Spleen (tissue), 7 donors: Measurements from ENCODE around the gene RAB44.

Source experiments
- POLR2A ChIP-seq, 3 donors: fragments of 450-650 bp; IDR thresholded peaks; one replicate each; pipeline ENCODE4 v1.5.1; 2017; ENCODE audit warnings: antibody characterized with exemption in 3 of 3, mild to moderate bottlenecking in 1 of 3
- POLR2AphosphoS5 ChIP-seq, 3 donors: sonication (generic); formaldehyde crosslinking; IDR thresholded peaks; one replicate each; pipeline ENCODE4 v1.5.1; 2017; ENCODE audit warnings: antibody characterized with exemption in 3 of 3
- TF ChIP-seq, protein P1 (sequence below), 11 experiments: fragments of 200-600 bp in 7 of 11; fragments of 450-650 bp in 4 of 11; sonication (generic) in 4 of 11; IDR thresholded peaks in 8 of 11; conservative IDR thresholded peaks in 3 of 11; 1 replicate in 7 of 11; 2 replicates in 4 of 11; pipeline versions ENCODE4 v1.4.0 to v1.8.0; 2016 to 2021; ENCODE audit warnings: antibody characterized with exemption in 11 of 11, inconsistent platforms in 4 of 11, mild to moderate bottlenecking in 1 of 11
- donor health status: DM: no; HTN: no; CAD: no; lungs with moderate emphysema.
- donor health status: DM: no; HTN: no; CAD: no.
- donor health status: DM: no; HTN: no; CAD: no.

DNA sequence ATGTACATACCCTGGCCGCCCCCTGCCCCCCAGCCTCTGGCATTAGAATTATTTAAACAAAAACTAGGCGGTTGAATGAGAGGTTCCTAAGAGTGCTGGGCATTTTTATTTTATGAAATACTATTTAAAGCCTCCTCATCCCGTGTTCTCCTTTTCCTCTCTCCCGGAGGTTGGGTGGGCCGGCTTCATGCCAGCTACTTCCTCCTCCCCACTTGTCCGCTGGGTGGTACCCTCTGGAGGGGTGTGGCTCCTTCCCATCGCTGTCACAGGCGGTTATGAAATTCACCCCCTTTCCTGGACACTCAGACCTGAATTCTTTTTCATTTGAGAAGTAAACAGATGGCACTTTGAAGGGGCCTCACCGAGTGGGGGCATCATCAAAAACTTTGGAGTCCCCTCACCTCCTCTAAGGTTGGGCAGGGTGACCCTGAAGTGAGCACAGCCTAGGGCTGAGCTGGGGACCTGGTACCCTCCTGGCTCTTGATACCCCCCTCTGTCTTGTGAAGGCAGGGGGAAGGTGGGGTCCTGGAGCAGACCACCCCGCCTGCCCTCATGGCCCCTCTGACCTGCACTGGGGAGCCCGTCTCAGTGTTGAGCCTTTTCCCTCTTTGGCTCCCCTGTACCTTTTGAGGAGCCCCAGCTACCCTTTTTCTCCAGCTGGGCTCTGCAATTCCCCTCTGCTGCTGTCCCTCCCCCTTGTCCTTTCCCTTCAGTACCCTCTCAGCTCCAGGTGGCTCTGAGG, 11.5 kb upstream of the RAB44 start:
- TF ChIP-seq, protein P1, sequence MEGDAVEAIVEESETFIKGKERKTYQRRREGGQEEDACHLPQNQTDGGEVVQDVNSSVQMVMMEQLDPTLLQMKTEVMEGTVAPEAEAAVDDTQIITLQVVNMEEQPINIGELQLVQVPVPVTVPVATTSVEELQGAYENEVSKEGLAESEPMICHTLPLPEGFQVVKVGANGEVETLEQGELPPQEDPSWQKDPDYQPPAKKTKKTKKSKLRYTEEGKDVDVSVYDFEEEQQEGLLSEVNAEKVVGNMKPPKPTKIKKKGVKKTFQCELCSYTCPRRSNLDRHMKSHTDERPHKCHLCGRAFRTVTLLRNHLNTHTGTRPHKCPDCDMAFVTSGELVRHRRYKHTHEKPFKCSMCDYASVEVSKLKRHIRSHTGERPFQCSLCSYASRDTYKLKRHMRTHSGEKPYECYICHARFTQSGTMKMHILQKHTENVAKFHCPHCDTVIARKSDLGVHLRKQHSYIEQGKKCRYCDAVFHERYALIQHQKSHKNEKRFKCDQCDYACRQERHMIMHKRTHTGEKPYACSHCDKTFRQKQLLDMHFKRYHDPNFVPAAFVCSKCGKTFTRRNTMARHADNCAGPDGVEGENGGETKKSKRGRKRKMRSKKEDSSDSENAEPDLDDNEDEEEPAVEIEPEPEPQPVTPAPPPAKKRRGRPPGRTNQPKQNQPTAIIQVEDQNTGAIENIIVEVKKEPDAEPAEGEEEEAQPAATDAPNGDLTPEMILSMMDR (IDR thresholded peaks at IDR 0.05 in 8 of 11, conservative IDR thresholded peaks at IDR 0.05 in 3 of 11), result no peak
- TF ChIP-seq POLR2A (IDR thresholded peaks at IDR 0.05) (no peak), POLR2AphosphoS5 (IDR thresholded peaks at IDR 0.05) (no peak)
